H1 (cell line): ENCODE measurements around the gene SBK2. TPM values are rescaled to one million over a fixed set of nuclear protein-coding genes. Genes with fewer than 3 reads are reported as not detected.
A peak's percentile ranks its signal among the peaks of the same experiment; 100 is the strongest.

Experiments
- CTCF ChIA-PET: fragments of 300-600 bp; sonication (Branson Sonifier 250); formaldehyde crosslinking; loops from one replicate; lab custom pipeline; 2021; ENCODE audit not compliant: partially characterized antibody; lab: Charles Lee
- POLR2A ChIA-PET: fragments of 300-600 bp; sonication (Branson Sonifier 250); formaldehyde crosslinking; loops from one replicate; lab custom pipeline; 2021; ENCODE audit warnings: inconsistent platforms; ENCODE audit not compliant: partially characterized antibody; lab: Charles Lee
- DNase-seq, 2 experiments: peaks; one replicate each; pipeline versions ENCODE4 v3.0.0 to v3.0.0-alpha.2; 2010 to 2022; ENCODE audit warnings: low spot score in 2 of 2, low read depth in 1 of 2, mixed read lengths in 1 of 2
- FAIRE-seq: peaks from 2 replicates; lab custom pipeline; 2011; peaks lifted over from hg19 to GRCh38; lab: Jason Lieb, UNC
- H2AFZ ChIP-seq: 2 replicates; pipeline ENCODE4 v1.8.1; 2012; ENCODE audit warnings: low read length, inconsistent platforms
- H2AK5ac ChIP-seq: 2 replicates; pipeline ENCODE4 v1.6.1; 2013; ENCODE audit warnings: low read depth, low read length
- H2BK120ac ChIP-seq: replicated peaks from 2 replicates; pipeline ENCODE3; 2013; ENCODE audit warnings: low read depth, low read length, inconsistent platforms
- H2BK12ac ChIP-seq: 2 replicates; pipeline ENCODE4 v1.6.1; 2013; ENCODE audit warnings: low read depth, low read length
- H2BK15ac ChIP-seq: 2 replicates; pipeline ENCODE4 v1.6.1; 2013; ENCODE audit warnings: low read length
- H2BK20ac ChIP-seq: 2 replicates; pipeline ENCODE4 v1.6.1; 2013; ENCODE audit warnings: low read length
- H2BK5ac ChIP-seq: 2 replicates; pipeline ENCODE4 v1.6.1; 2013; ENCODE audit warnings: low read depth, low read length
- H3K14ac ChIP-seq: 2 replicates; pipeline ENCODE4 v1.6.1; 2013; ENCODE audit warnings: inconsistent platforms; ENCODE audit not compliant: insufficient read length
- H3K18ac ChIP-seq: 2 replicates; pipeline ENCODE4 v1.6.1; 2013; ENCODE audit warnings: low read length; ENCODE audit errors: extremely low read depth
- H3K23ac ChIP-seq: 2 replicates; pipeline ENCODE4 v1.6.1; 2013; ENCODE audit warnings: inconsistent platforms; ENCODE audit not compliant: insufficient read length
- H3K23me2 ChIP-seq: 2 replicates; pipeline ENCODE4 v1.6.1; 2013; ENCODE audit warnings: low read depth, low read length
- H3K27ac ChIP-seq: 2 replicates; pipeline ENCODE4 v1.6.1; 2011; ENCODE audit warnings: low read depth, low read length, inconsistent platforms
- H3K27me3 ChIP-seq, 4 experiments: replicated peaks in 1 of 4; 1 replicate in 1 of 4; 2 replicates in 3 of 4; pipeline versions ENCODE4 v1.6.1 to v1.8.1; 2011 to 2013; ENCODE audit warnings: low read length in 3 of 4, mild to moderate bottlenecking in 3 of 4, inconsistent platforms in 2 of 4, mixed read lengths in 2 of 4, moderate library complexity in 1 of 4; ENCODE audit not compliant: control insufficient read depth in 3 of 4, insufficient read depth in 3 of 4; ENCODE audit errors: extremely low read depth in 1 of 4
- H3K36me3 ChIP-seq, 4 experiments: 2 replicates each; pipeline versions ENCODE4 v1.6.1 to v1.8.1; 2011 to 2013; ENCODE audit warnings: mild to moderate bottlenecking in 4 of 4, low read length in 3 of 4, moderate library complexity in 2 of 4, control low read depth in 1 of 4, inconsistent platforms in 1 of 4; ENCODE audit not compliant: insufficient read depth in 4 of 4, control insufficient read depth in 2 of 4
- H3K4ac ChIP-seq: replicated peaks from 2 replicates; pipeline ENCODE3; 2013; ENCODE audit warnings: low read length, low read depth, mixed read lengths, inconsistent platforms; ENCODE audit not compliant: insufficient read length
- H3K4me1 ChIP-seq, 4 experiments: replicated peaks in 1 of 4; 1 replicate in 1 of 4; 2 replicates in 3 of 4; pipeline versions ENCODE4 v1.6.1 to v1.8.1; 2011 to 2013; ENCODE audit warnings: low read length in 3 of 4, inconsistent platforms in 2 of 4, mixed read lengths in 1 of 4; ENCODE audit not compliant: insufficient read depth in 4 of 4, control insufficient read depth in 3 of 4
- H3K4me2 ChIP-seq, 2 experiments: 2 replicates each; pipeline versions ENCODE4 v1.6.1 to v1.8.1; 2011 to 2013; ENCODE audit warnings: low read depth in 2 of 2, low read length in 2 of 2, control low read depth in 1 of 2, inconsistent platforms in 1 of 2, mild to moderate bottlenecking in 1 of 2; ENCODE audit not compliant: insufficient read depth in 1 of 2
- H3K4me3 ChIP-seq, 4 experiments: fragments of 200-600, 300-600 bp in 1 of 4; sonication (generic), shearing (Covaris generic), sonication (Bioruptor Twin) in 1 of 4; 2 replicates each; pipeline versions ENCODE4 v1.5.1 to v1.8.1; 2011 to 2016; ENCODE audit warnings: low read length in 4 of 4, low read depth in 3 of 4, control low read depth in 2 of 4, inconsistent platforms in 2 of 4, mild to moderate bottlenecking in 2 of 4, mixed read lengths in 1 of 4, moderate library complexity in 1 of 4; ENCODE audit not compliant: insufficient read depth in 2 of 4; ENCODE audit errors: extremely low read depth in 1 of 4
- H3K56ac ChIP-seq: replicated peaks from 2 replicates; pipeline ENCODE3; 2013; ENCODE audit warnings: low read depth, mild to moderate bottlenecking, mixed read lengths, low read length, inconsistent platforms; ENCODE audit not compliant: insufficient read length
- H3K79me1 ChIP-seq: 2 replicates; pipeline ENCODE4 v1.6.1; 2013; ENCODE audit warnings: low read depth, low read length, control low read depth
- H3K79me2 ChIP-seq, 2 experiments: 2 replicates each; pipeline versions ENCODE4 v1.6.1 to v1.8.1; 2012 to 2013; ENCODE audit warnings: low read length in 2 of 2, mild to moderate bottlenecking in 2 of 2, inconsistent platforms in 1 of 2; ENCODE audit not compliant: insufficient read depth in 2 of 2, control insufficient read depth in 1 of 2
- H3K9ac ChIP-seq, 4 experiments: replicated peaks in 1 of 4; 1 replicate in 1 of 4; 2 replicates in 3 of 4; pipeline versions ENCODE4 v1.6.1 to v1.8.1; 2011 to 2013; ENCODE audit warnings: low read depth in 3 of 4, low read length in 3 of 4, control low read depth in 2 of 4, mild to moderate bottlenecking in 2 of 4, moderate library complexity in 2 of 4, inconsistent platforms in 1 of 4; ENCODE audit errors: extremely low read depth in 1 of 4
- H3K9me3 ChIP-seq, 2 experiments: 2 replicates each; pipeline versions ENCODE4 v1.6.1 to v1.8.1; 2012 to 2013; ENCODE audit warnings: mild to moderate bottlenecking in 2 of 2, moderate library complexity in 2 of 2, control low read depth in 1 of 2, inconsistent platforms in 1 of 2, low read depth in 1 of 2, low read length in 1 of 2, mixed read lengths in 1 of 2; ENCODE audit not compliant: insufficient read depth in 2 of 2
- H4K20me1 ChIP-seq, 2 experiments: replicated peaks in 1 of 2; 2 replicates each; pipeline versions ENCODE3 to v1.8.1; 2011 to 2013; ENCODE audit warnings: inconsistent platforms in 2 of 2, low read length in 2 of 2, mild to moderate bottlenecking in 1 of 2; ENCODE audit not compliant: insufficient read depth in 2 of 2, control insufficient read depth in 1 of 2
- H4K5ac ChIP-seq: 2 replicates; pipeline ENCODE4 v1.6.1; 2013; ENCODE audit warnings: low read length, low read depth, mixed read lengths, inconsistent platforms; ENCODE audit not compliant: insufficient read length
- H4K8ac ChIP-seq: 2 replicates; pipeline ENCODE4 v1.8.0; 2013; ENCODE audit warnings: mild to moderate bottlenecking, moderate library complexity, low read length, inconsistent platforms; ENCODE audit not compliant: insufficient read depth; ENCODE audit errors: extremely low read depth
- H4K91ac ChIP-seq: replicated peaks from 2 replicates; pipeline ENCODE3; 2013; ENCODE audit warnings: low read length, mixed read lengths, inconsistent platforms; ENCODE audit not compliant: insufficient read length
- CREB1 ChIP-seq: IDR thresholded peaks from 2 replicates; pipeline ENCODE4 v1.6.1; 2012; ENCODE audit warnings: inconsistent platforms
- GTF2F1 ChIP-seq: IDR thresholded peaks from 2 replicates; pipeline ENCODE4 v1.6.1; 2012; ENCODE audit warnings: low read depth, low read length, improper control_type of control experiment, borderline replicate concordance
- JUND ChIP-seq: IDR thresholded peaks from 2 replicates; pipeline ENCODE4 v1.6.1; 2011; ENCODE audit warnings: mild to moderate bottlenecking, improper control_type of control experiment, low read length
- KDM4A ChIP-seq: IDR thresholded peaks from one replicate; pipeline ENCODE4 v1.7.1; 2012; ENCODE audit warnings: low read depth, mild to moderate bottlenecking, moderate library complexity, low read length, inconsistent platforms; ENCODE audit not compliant: severe bottlenecking
- NRF1 ChIP-seq: IDR thresholded peaks from 2 replicates; pipeline ENCODE4 v1.6.1; 2011; ENCODE audit warnings: mild to moderate bottlenecking, low read depth, low read length, improper control_type of control experiment
- RAD21 ChIP-seq, 2 experiments: IDR thresholded peaks in 1 of 2; conservative IDR thresholded peaks in 1 of 2; 2 replicates each; pipeline ENCODE4 v1.6.1; 2011; ENCODE audit warnings: low read depth in 2 of 2, low read length in 2 of 2, improper control_type of control experiment in 1 of 2, inconsistent platforms in 1 of 2, mild to moderate bottlenecking in 1 of 2, moderate library complexity in 1 of 2
- RBBP5 ChIP-seq: IDR thresholded peaks from 2 replicates; pipeline ENCODE4 v1.7.1; 2012; ENCODE audit warnings: low read depth, mild to moderate bottlenecking, inconsistent platforms, low read length, moderate library complexity, borderline replicate concordance
- SUZ12 ChIP-seq: fragments of 200-600 bp; sonication (generic); IDR thresholded peaks from 2 replicates; pipeline ENCODE4 v1.6.1; 2012; ENCODE audit warnings: mild to moderate bottlenecking, inconsistent platforms, low read length, moderate library complexity, mixed read lengths
- USF2 ChIP-seq: IDR thresholded peaks from 2 replicates; pipeline ENCODE4 v1.6.1; 2011; ENCODE audit warnings: low read length, improper control_type of control experiment
- WGBS, 2 experiments: shearing (Covaris generic) in 1 of 2; methylation state at CpG; one replicate each; pipeline versions ENCODE4 v1.1.6 to v1.1.7; 2013 to 2015; ENCODE audit warnings: low lambda C conversion rate in 2 of 2, mixed read lengths in 2 of 2, inconsistent platforms in 1 of 2, low coverage in 1 of 2, missing lambda C conversion rate in 1 of 2; ENCODE audit not compliant: insufficient replicate concordance in 2 of 2, insufficient coverage in 1 of 2, insufficient read length in 1 of 2; ENCODE audit errors: extremely low coverage in 1 of 2, missing lambda C conversion rate in 1 of 2; 5-methylcytosine and 5-hydroxymethylcytosine counted together
- polyA plus RNA-seq, 7 experiments: library from polyadenylated mRNA; depleted of rRNA in 3 of 7; stranded (reverse) in 5 of 7; unstranded in 2 of 7; fragments of >200 nt in 5 of 7; fragments of 200-250 nt in 2 of 7; gene quantifications; 1 replicate in 5 of 7; 2 replicates in 1 of 7; 4 replicates in 1 of 7; pipeline versions ENCODE4 v1.2.1 to v1.2.3, GENCODE V29; 2011 to 2013; ENCODE audit warnings: missing spikeins in 2 of 7, mixed read lengths in 2 of 7
- total RNA-seq: library from RNA; stranded (reverse); fragmentation: NEBNext Ultra II Directional; extraction: Animal tissue kit (Norgen Biotek cat#: 25700); gene quantifications from 2 replicates; pipeline ENCODE4 v1.2.1, GENCODE V29; 2021

Gene SBK2
- total and polyA plus RNA-seq, 2 of the 8 experiments (the other 6 are each of a cell fraction or from before 2014, with no cell fraction given) = 3.2 to 4.1 TPM

GRCh38 chr19:55544776-55545439 is 8.0 kb upstream of the SBK2 start:
- POLR2A ChIA-PET = interaction anchor here (1.0 to 1.2 kb wide), 2 partner anchors 11 to 60 kb away, joined by 3 to 6 read pairs; no protein-coding TSS in a partner anchor
- TF ChIP-seq NRF1 (no peak), USF2 (no peak), CREB1 (no peak), KDM4A (no peak), SUZ12 (no peak), RAD21 (IDR thresholded peaks at IDR 0.05 in 1 of 2, conservative IDR thresholded peaks at IDR 0.05 in 1 of 2; ENCODE audit: low read depth in 2 of 2, low read length in 2 of 2) (no peak), GTF2F1 (no peak), RBBP5 (no peak), JUND (no peak)

More at GRCh38 chr19:55544776-55545439, 8.0 kb upstream of the SBK2 start:
- H3K9ac ChIP-seq = no peak overlapping the region
- H4K5ac ChIP-seq = no peak overlapping the region
- no peak overlapping the region for H3K14ac ChIP-seq
- no peaks in the 10 kb centered on the region; a peak in 3 of 7 replicates for H3K27me3 ChIP-seq
- CTCF ChIA-PET = interaction anchor here (0.7 to 1.4 kb wide), 4 partner anchors 10 to 41 kb away, joined by 3 to 4 read pairs (median 3); no protein-coding TSS in a partner anchor
- no peak overlapping the region for H2BK12ac ChIP-seq
- no peak overlapping the region for H2AK5ac ChIP-seq
- H4K91ac ChIP-seq = no peak overlapping the region
- H3K4me2 ChIP-seq = no peak overlapping the region
- H4K20me1 ChIP-seq = peaks cover 0 to 2% of the 10 kb centered on the region in 2 experiments
- no peak overlapping the region for H3K27ac ChIP-seq
- no peak overlapping the region; the same call in 1 of the 2 replicates for H3K18ac ChIP-seq
- H3K56ac ChIP-seq = no peak overlapping the region
- H2AFZ ChIP-seq = no peak overlapping the region
- H3K4ac ChIP-seq = no peak overlapping the region
- H4K8ac ChIP-seq = no peak overlapping the region; the same call in 1 of the 2 replicates
- no peaks in the 10 kb centered on the region for H3K79me2 ChIP-seq
- no peak overlapping the region for H3K4me3 ChIP-seq
- DNase-seq (no peak), FAIRE-seq (no peak)
- no peaks in the 10 kb centered on the region for H3K79me1 ChIP-seq
- no peak overlapping the region for H2BK20ac ChIP-seq
- H3K36me3 ChIP-seq = no peaks in the 10 kb centered on the region; a peak in 1 of 8 replicates
- no peak overlapping the region for H2BK120ac ChIP-seq
- 0 out of 2 replicates have a peak overlapping the region, but pooled peaks have one; percentile 92 for H2BK15ac ChIP-seq
- no peak overlapping the region for H2BK5ac ChIP-seq
- peaks cover 0 to 18% (median 11%) of the 10 kb centered on the region in 4 experiments; a peak in 6 of 7 replicates for H3K4me1 ChIP-seq
- no peak overlapping the region for H3K23ac ChIP-seq
- no peaks in the 10 kb centered on the region for H3K9me3 ChIP-seq
- peaks cover 15% of the 10 kb centered on the region; the same call in 1 of the 2 replicates for H3K23me2 ChIP-seq
- WGBS, 2 experiments = 83% methylated on average over 14 of the region's 23 CpGs; no CpG with 5 or more reads in 1 of the 2 experiments
